SHP77 treated with DMSO at 0.1 percent for 48 hours (cell line): ENCODE data around the gene SERPINB10.
A peak's percentile ranks its signal among the peaks of the same experiment; 100 is the strongest.
"Not testable (repeated sequence)": the region's sequence is repeated elsewhere in the genome, so short reads cannot be mapped to it uniquely, and the experiment has no call there.

ENCODE experiments used
- DNase-seq: peaks from one replicate; lab custom pipeline; 2025; lab: John Stamatoyannopoulos, UW

The SERPINB10 gene

GRCh38 chr18:63892566-63892965 lies 15.2 kb upstream of the SERPINB10 start:
- no peak for DNase-seq

- DNase-seq = no peak
These were observed 13.5 kb upstream of the SERPINB10 start for GRCh38 chr18:63894106-63894772.

- DNase-seq = no peak
These were observed 12.6 kb upstream of the SERPINB10 start for GRCh38 chr18:63895190-63895589.

- DNase-seq = no peak
These were observed 10.7 kb upstream of the SERPINB10 start for GRCh38 chr18:63897072-63897471.

- no peak for DNase-seq
These were observed 8.6 kb upstream of the SERPINB10 start for GRCh38 chr18:63899206-63899605.

GRCh38 chr18:63903851-63904570 lies 3.7 kb upstream of the SERPINB10 start:
- no peak for DNase-seq

- no peak for DNase-seq
These were observed 3.1 kb upstream of the SERPINB10 start for GRCh38 chr18:63904694-63905093.

GRCh38 chr18:63905361-63905760 lies 2.4 kb upstream of the SERPINB10 start:
- DNase-seq = no peak

- DNase-seq = no peak
These were observed 1.7 kb upstream of the SERPINB10 start for GRCh38 chr18:63906056-63906455.

GRCh38 chr18:63908858-63909257 lies 1.1 kb downstream of the SERPINB10 start:
- no peak for DNase-seq

GRCh38 chr18:63909870-63910269 lies 2.1 kb downstream of the SERPINB10 start:
- DNase-seq = no peak

- DNase-seq = no peak
These were observed 10.1 kb downstream of the SERPINB10 start for GRCh38 chr18:63917817-63918216.

- DNase-seq = no peak
These were observed 14.3 kb downstream of the SERPINB10 start for GRCh38 chr18:63922049-63922448.

- DNase-seq = no peak
These were observed 16.8 kb downstream of the SERPINB10 start for GRCh38 chr18:63924551-63924950.

GRCh38 chr18:63928331-63928730 lies 20.6 kb downstream of the SERPINB10 start:
- DNase-seq = no peak

GRCh38 chr18:63929369-63929768 lies 21.6 kb downstream of the SERPINB10 start:
- DNase-seq = not testable (repeated sequence)

- no peak for DNase-seq
These were observed 23.1 kb downstream of the SERPINB10 start for GRCh38 chr18:63930773-63931354.

- peak; percentile 66 for DNase-seq
These were observed 28.6 kb downstream of the SERPINB10 start for GRCh38 chr18:63936156-63936931.

- DNase-seq = no peak
These were observed 29.2 kb downstream of the SERPINB10 start for GRCh38 chr18:63936932-63937393.

GRCh38 chr18:63940008-63940407 lies 32.2 kb downstream of the SERPINB10 start:
- DNase-seq = no peak

- not testable (repeated sequence) for DNase-seq
These were observed 32.8 kb downstream of the SERPINB10 start for GRCh38 chr18:63940543-63941050.
